ENCODE measurements around the gene SLC38A4.

SLC38A4 gene

GRCh38 chr12:46818642-46819041 lies 7.2 kb downstream of the SLC38A4 start:
- FAIRE-seq: no peak
- TF ChIP-seq POLR2A (IDR thresholded peaks at IDR 0.05; ENCODE audit: low read depth, low read length) (no peak), POU2F2 (IDR thresholded peaks at IDR 0.05; ENCODE audit: low read depth, low read length) (no peak), TAF1 (IDR thresholded peaks at IDR 0.05; ENCODE audit: low read depth, low read length) (no peak), POLR2AphosphoS5 (IDR thresholded peaks at IDR 0.05; ENCODE audit: low read depth, low read length) (no peak), PAX5 (IDR thresholded peaks at IDR 0.05; ENCODE audit: insufficient read depth, low read length, severe bottlenecking) (no peak), SPI1 (IDR thresholded peaks at IDR 0.05; ENCODE audit: low read depth, low read length) (no peak)
- DNase-seq (ENCODE audit: insufficient read length, low spot score): no peak

- FAIRE-seq: no peak
- TF ChIP-seq POU2F2 (IDR thresholded peaks at IDR 0.05; ENCODE audit: low read depth, low read length) (no peak), SPI1 (IDR thresholded peaks at IDR 0.05; ENCODE audit: low read depth, low read length) (no peak), POLR2AphosphoS5 (IDR thresholded peaks at IDR 0.05; ENCODE audit: low read depth, low read length) (no peak), POLR2A (IDR thresholded peaks at IDR 0.05; ENCODE audit: low read depth, low read length) (no peak), TAF1 (IDR thresholded peaks at IDR 0.05; ENCODE audit: low read depth, low read length) (no peak), PAX5 (IDR thresholded peaks at IDR 0.05; ENCODE audit: insufficient read depth, low read length, severe bottlenecking) (no peak)
- DNase-seq (ENCODE audit: insufficient read length, low spot score): no peak
These were observed 10.0 kb downstream of the SLC38A4 start for GRCh38 chr12:46815809-46816208.

- no peak for TF ChIP-seq POLR2AphosphoS5 (IDR thresholded peaks at IDR 0.05; ENCODE audit: low read depth, low read length)
- no peak for TF ChIP-seq POU2F2 (IDR thresholded peaks at IDR 0.05; ENCODE audit: low read depth, low read length)
- no peak for TF ChIP-seq PAX5 (IDR thresholded peaks at IDR 0.05; ENCODE audit: insufficient read depth, low read length, severe bottlenecking)
- TF ChIP-seq POLR2A (IDR thresholded peaks at IDR 0.05; ENCODE audit: low read depth, low read length): no peak
- TF ChIP-seq TAF1 (IDR thresholded peaks at IDR 0.05; ENCODE audit: low read depth, low read length): no peak
- no peak for TF ChIP-seq SPI1 (IDR thresholded peaks at IDR 0.05; ENCODE audit: low read depth, low read length)
- DNase-seq (ENCODE audit: insufficient read length, low spot score) (no peak), FAIRE-seq (no peak)
These were observed 11.7 kb downstream of the SLC38A4 start for GRCh38 chr12:46814143-46814542.

- no peak for DNase-seq (ENCODE audit: insufficient read length, low spot score)
- no peak for FAIRE-seq
These were observed 14.6 kb downstream of the SLC38A4 start for GRCh38 chr12:46811185-46811584.

GRCh38 chr12:46808955-46809697 lies 16.7 kb downstream of the SLC38A4 start:
- TF ChIP-seq POLR2A (IDR thresholded peaks at IDR 0.05; ENCODE audit: low read depth, low read length) (no peak), TAF1 (IDR thresholded peaks at IDR 0.05; ENCODE audit: low read depth, low read length) (no peak), POLR2AphosphoS5 (IDR thresholded peaks at IDR 0.05; ENCODE audit: low read depth, low read length) (no peak), SPI1 (IDR thresholded peaks at IDR 0.05; ENCODE audit: low read depth, low read length) (no peak), POU2F2 (IDR thresholded peaks at IDR 0.05; ENCODE audit: low read depth, low read length) (no peak), PAX5 (IDR thresholded peaks at IDR 0.05; ENCODE audit: insufficient read depth, low read length, severe bottlenecking) (no peak)
- FAIRE-seq (no peak), DNase-seq (ENCODE audit: insufficient read length, low spot score) (no peak)

More at GRCh38 chr12:46811185-46811584, 14.6 kb downstream of the SLC38A4 start:
- TF ChIP-seq POLR2A (IDR thresholded peaks at IDR 0.05; ENCODE audit: low read depth, low read length) (no peak), TAF1 (IDR thresholded peaks at IDR 0.05; ENCODE audit: low read depth, low read length) (no peak), POU2F2 (IDR thresholded peaks at IDR 0.05; ENCODE audit: low read depth, low read length) (no peak), SPI1 (IDR thresholded peaks at IDR 0.05; ENCODE audit: low read depth, low read length) (no peak), POLR2AphosphoS5 (IDR thresholded peaks at IDR 0.05; ENCODE audit: low read depth, low read length) (no peak), PAX5 (IDR thresholded peaks at IDR 0.05; ENCODE audit: insufficient read depth, low read length, severe bottlenecking) (no peak)

GRCh38 chr12:46808317-46808716 lies 17.5 kb downstream of the SLC38A4 start:
- FAIRE-seq (no peak), DNase-seq (ENCODE audit: insufficient read length, low spot score) (no peak)
- no peak for TF ChIP-seq SPI1 (IDR thresholded peaks at IDR 0.05; ENCODE audit: low read depth, low read length)
- no peak for TF ChIP-seq PAX5 (IDR thresholded peaks at IDR 0.05; ENCODE audit: insufficient read depth, low read length, severe bottlenecking)

GRCh38 chr12:46804054-46804453 lies 21.7 kb downstream of the SLC38A4 start:
- FAIRE-seq: no peak
- no peak for TF ChIP-seq PAX5 (IDR thresholded peaks at IDR 0.05; ENCODE audit: insufficient read depth, low read length, severe bottlenecking)
- no peak for TF ChIP-seq SPI1 (IDR thresholded peaks at IDR 0.05; ENCODE audit: low read depth, low read length)
- no peak for TF ChIP-seq TAF1 (IDR thresholded peaks at IDR 0.05; ENCODE audit: low read depth, low read length)
- no peak for TF ChIP-seq POLR2AphosphoS5 (IDR thresholded peaks at IDR 0.05; ENCODE audit: low read depth, low read length)
- no peak for TF ChIP-seq POLR2A (IDR thresholded peaks at IDR 0.05; ENCODE audit: low read depth, low read length)
- TF ChIP-seq POU2F2 (IDR thresholded peaks at IDR 0.05; ENCODE audit: low read depth, low read length): no peak
- no peak for DNase-seq (ENCODE audit: insufficient read length, low spot score)

GRCh38 chr12:46803517-46803916 lies 22.3 kb downstream of the SLC38A4 start:
- no peak for DNase-seq (ENCODE audit: insufficient read length, low spot score)
- no peak for TF ChIP-seq SPI1 (IDR thresholded peaks at IDR 0.05; ENCODE audit: low read depth, low read length)
- no peak for TF ChIP-seq POLR2A (IDR thresholded peaks at IDR 0.05; ENCODE audit: low read depth, low read length)
- TF ChIP-seq POLR2AphosphoS5 (IDR thresholded peaks at IDR 0.05; ENCODE audit: low read depth, low read length): no peak
- TF ChIP-seq PAX5 (IDR thresholded peaks at IDR 0.05; ENCODE audit: insufficient read depth, low read length, severe bottlenecking): no peak
- no peak for TF ChIP-seq POU2F2 (IDR thresholded peaks at IDR 0.05; ENCODE audit: low read depth, low read length)
- no peak for TF ChIP-seq TAF1 (IDR thresholded peaks at IDR 0.05; ENCODE audit: low read depth, low read length)

GRCh38 chr12:46801293-46801692 lies 24.5 kb downstream of the SLC38A4 start:
- no peak for FAIRE-seq
- DNase-seq (ENCODE audit: insufficient read length, low spot score): no peak

More at GRCh38 chr12:46803517-46803916, 22.3 kb downstream of the SLC38A4 start:
- no peak for FAIRE-seq

More at GRCh38 chr12:46801293-46801692, 24.5 kb downstream of the SLC38A4 start:
- no peak for TF ChIP-seq POLR2A (IDR thresholded peaks at IDR 0.05; ENCODE audit: low read depth, low read length)
- TF ChIP-seq TAF1 (IDR thresholded peaks at IDR 0.05; ENCODE audit: low read depth, low read length): no peak
- no peak for TF ChIP-seq POLR2AphosphoS5 (IDR thresholded peaks at IDR 0.05; ENCODE audit: low read depth, low read length)
- TF ChIP-seq PAX5 (IDR thresholded peaks at IDR 0.05; ENCODE audit: insufficient read depth, low read length, severe bottlenecking): no peak
- no peak for TF ChIP-seq SPI1 (IDR thresholded peaks at IDR 0.05; ENCODE audit: low read depth, low read length)
- TF ChIP-seq POU2F2 (IDR thresholded peaks at IDR 0.05; ENCODE audit: low read depth, low read length): no peak
